GM12878 (cell line): ENCODE data around the gene BMP2K. TPM values are rescaled to one million over a fixed set of nuclear protein-coding genes. Genes with fewer than 3 reads are reported as not detected.

Experiments
- ATAC-seq: fragments of 200-7000 bp; cut with Tn5 transposase; 3 replicates; pipeline ENCODE4 v1.9.1; 2020; ENCODE audit warnings: mild to moderate bottlenecking, moderate library complexity
- BruUV-seq: library from RNA; stranded (reverse); fragments of 400-500 nt; replicated peaks from 2 replicates; lab custom pipeline; 2021; lab: Mats Ljungman, UMichigan
- CTCF ChIA-PET: fragments of 300-600 bp; sonication (Branson Sonifier 250); formaldehyde crosslinking; extraction: SDS; loops from one replicate; lab custom pipeline; 2021; ENCODE audit warnings: inconsistent platforms; lab: Yijun Ruan, JAX
- POLR2A ChIA-PET: fragments of 350-600 bp; formaldehyde crosslinking; extraction: SDS; loops from one replicate; lab custom pipeline; 2021; ENCODE audit warnings: inconsistent platforms; lab: Charles Lee
- RAD21 ChIA-PET: fragments of 300-600 bp; sonication (Branson Sonifier 250); formaldehyde crosslinking; loops from one replicate; lab custom pipeline; 2023; ENCODE audit warnings: antibody characterized with exemption; ENCODE audit not compliant: unreplicated experiment; lab: Charles Lee
- SMC1A ChIA-PET: fragments of 300-600 bp; sonication (Branson Sonifier 250); formaldehyde crosslinking; loops from one replicate; lab custom pipeline; 2023; ENCODE audit not compliant: unreplicated experiment, uncharacterized antibody; lab: Charles Lee
- DNase-seq: peaks from one replicate; pipeline ENCODE4 v3.0.0-alpha.2; 2011; ENCODE audit warnings: low read depth, low spot score
- FAIRE-seq: peaks from 3 replicates; lab custom pipeline; 2011; peaks lifted over from hg19 to GRCh38; lab: Jason Lieb, UNC
- H2AFZ ChIP-seq: 2 replicates; pipeline ENCODE4 v1.6.0; 2011; ENCODE audit warnings: low read depth, low read length, control low read depth; ENCODE audit not compliant: control insufficient read depth
- H3K27ac ChIP-seq: 2 replicates; pipeline ENCODE4 v1.5.1; 2011; ENCODE audit warnings: control low read depth; ENCODE audit not compliant: control insufficient read depth, insufficient read depth
- H3K27me3 ChIP-seq, 2 experiments: replicated peaks in 1 of 2; 2 replicates each; pipeline versions ENCODE4 v1.6.0 to v1.6.1; 2011; ENCODE audit warnings: low read length in 1 of 2; ENCODE audit not compliant: control insufficient read depth in 2 of 2, insufficient read depth in 2 of 2
- H3K36me3 ChIP-seq, 2 experiments: 2 replicates each; pipeline ENCODE4 v1.5.1; 2011; ENCODE audit warnings: low read length in 1 of 2; ENCODE audit not compliant: control insufficient read depth in 2 of 2, insufficient read depth in 2 of 2
- H3K4me1 ChIP-seq: 2 replicates; pipeline ENCODE4 v1.6.1; 2011; ENCODE audit warnings: mild to moderate bottlenecking, low read length, moderate library complexity, mixed read lengths; ENCODE audit not compliant: control insufficient read depth, insufficient read depth
- H3K4me2 ChIP-seq: 2 replicates; pipeline ENCODE4 v1.6.0; 2011; ENCODE audit warnings: control low read depth; ENCODE audit not compliant: control insufficient read depth, insufficient read depth
- H3K4me3 ChIP-seq: fragments of 200-600 bp; sonication (generic); 2 replicates; pipeline ENCODE4 v1.5.1; 2016
- H3K79me2 ChIP-seq: 2 replicates; pipeline ENCODE4 v1.6.0; 2011; ENCODE audit warnings: low read length; ENCODE audit not compliant: control insufficient read depth, insufficient read depth
- H3K9ac ChIP-seq: 2 replicates; pipeline ENCODE4 v1.8.0; 2011; ENCODE audit warnings: low read length, control low read depth, mixed read lengths; ENCODE audit not compliant: control insufficient read depth, insufficient read depth
- H3K9me3 ChIP-seq: replicated peaks from 3 replicates; pipeline ENCODE4 v1.5.1; 2011; ENCODE audit warnings: mild to moderate bottlenecking, low read length; ENCODE audit not compliant: control insufficient read depth, insufficient read depth
- H4K20me1 ChIP-seq: 2 replicates; pipeline ENCODE4 v1.6.0; 2011; ENCODE audit not compliant: control insufficient read depth, insufficient read depth
- BCL3 ChIP-seq: IDR thresholded peaks from 2 replicates; pipeline ENCODE4 v1.6.1; 2011; ENCODE audit warnings: borderline replicate concordance, low read depth, mild to moderate bottlenecking, moderate library complexity, low read length; ENCODE audit not compliant: insufficient read depth, poor library complexity, severe bottlenecking
- BMI1 ChIP-seq: fragments of 450-650 bp; IDR thresholded peaks from 2 replicates; pipeline ENCODE4 v1.6.1; 2016; ENCODE audit warnings: mild to moderate bottlenecking, moderate library complexity, borderline replicate concordance
- GABPA ChIP-seq: IDR thresholded peaks from 2 replicates; pipeline ENCODE4 v1.6.1; 2014; ENCODE audit warnings: antibody characterized with exemption, low read depth, mild to moderate bottlenecking, inconsistent platforms
- HCFC1 ChIP-seq: fragments of 150-350 bp; IDR thresholded peaks from 2 replicates; pipeline ENCODE4 v1.6.1; 2014; ENCODE audit warnings: low read length
- MXI1 ChIP-seq: fragments of 150-350 bp; IDR thresholded peaks from 2 replicates; pipeline ENCODE4 v1.6.1; 2011; ENCODE audit warnings: low read depth, mild to moderate bottlenecking, inconsistent platforms, low read length, improper control_type of control experiment
- NKRF ChIP-seq: fragments of 450-650 bp; conservative IDR thresholded peaks from 2 replicates; pipeline ENCODE4 v1.6.1; 2017; ENCODE audit warnings: mild to moderate bottlenecking, moderate library complexity
- PAX8 ChIP-seq: fragments of 450-650 bp; IDR thresholded peaks from 2 replicates; pipeline ENCODE4 v1.6.1; 2017; ENCODE audit warnings: mild to moderate bottlenecking, moderate library complexity
- RB1 ChIP-seq: fragments of 450-650 bp; formaldehyde crosslinking; IDR thresholded peaks from 2 replicates; pipeline ENCODE4 v1.6.1; 2017; ENCODE audit warnings: mild to moderate bottlenecking, borderline replicate concordance
- RELA ChIP-seq: fragments of 450-650 bp; IDR thresholded peaks from 2 replicates; pipeline ENCODE4 v1.8.0; 2014; ENCODE audit warnings: borderline replicate concordance; ENCODE audit not compliant: partially characterized antibody
- SP1 ChIP-seq: IDR thresholded peaks from one replicate; pipeline ENCODE4 v1.6.1; 2011; ENCODE audit warnings: low read depth, low read length
- SREBF2 ChIP-seq: IDR thresholded peaks from 2 replicates; pipeline ENCODE4 v1.6.1; 2012; ENCODE audit warnings: mild to moderate bottlenecking, low read length
- TCF7 ChIP-seq: IDR thresholded peaks from 2 replicates; pipeline ENCODE4 v1.6.1; 2014; ENCODE audit warnings: antibody characterized with exemption, borderline replicate concordance
- ZBED1 ChIP-seq: IDR thresholded peaks from 2 replicates; pipeline ENCODE4 v1.6.1; 2016; ENCODE audit warnings: borderline replicate concordance
- WGBS: methylation state at CpG from one replicate; pipeline ENCODE4 v1.1.6; 2016; ENCODE audit warnings: low lambda C conversion rate; ENCODE audit not compliant: insufficient replicate concordance, insufficient coverage; ENCODE audit errors: missing lambda C conversion rate; 5-methylcytosine and 5-hydroxymethylcytosine counted together
- in situ Hi-C: fragments of 300-500 bp; cut with MboI; formaldehyde crosslinking; loops from 9 replicates; pipeline ENCODE4 v1.14.3; 2018; ENCODE audit warnings: mixed read lengths
- intact Hi-C: fragments of 100-400 bp; cut with micrococcal nuclease; formaldehyde crosslinking; loops from one replicate; pipeline ENCODE4 v1.14.2; 2022; ENCODE audit not compliant: unreplicated experiment
- polyA plus RNA-seq, 11 experiments: library from polyadenylated mRNA; depleted of rRNA in 4 of 11; unstranded in 6 of 11; stranded (reverse) in 5 of 11; fragments of >200 nt; fragmentation: Nextera tagmentation in 4 of 11; fragmentation: Illumina TruSeq in 1 of 11; extraction: Ambion mirVana in 4 of 11; extraction: Trizol in 1 of 11; gene quantifications; 1 replicate in 1 of 11; 2 replicates in 10 of 11; pipeline versions ENCODE4 v1.2.1 to v1.2.3, GENCODE V29; 2011 to 2016; ENCODE audit warnings: inconsistent platforms in 2 of 11, missing spikeins in 2 of 11, low read depth in 1 of 11
- total RNA-seq, 4 experiments: library from RNA; depleted of rRNA in 3 of 4; stranded (reverse); fragments of >200 nt in 3 of 4; fragmentation: Illumina TruSeq in 1 of 4; extraction: Trizol in 1 of 4; gene quantifications; 2 replicates each; pipeline versions ENCODE4 v1.2.1 to v1.2.3, GENCODE V29; 2013 to 2021
- TF ChIP-seq, protein P1 (sequence below): fragments of 450-650 bp; IDR thresholded peaks from 2 replicates; pipeline ENCODE4 v1.6.1; 2018; ENCODE audit warnings: borderline replicate concordance, mild to moderate bottlenecking; ENCODE audit not compliant: partially characterized antibody

Gene BMP2K
- total and polyA plus RNA-seq, 10 of the 15 experiments (the other 5 are each of a cell fraction or from before 2014, with no cell fraction given), result 3.3 to 84.6 (median 24.8) TPM

GRCh38 chr4:78754872-78755271, 21.3 kb upstream of the BMP2K start (continued):
- TF ChIP-seq, protein P1, sequence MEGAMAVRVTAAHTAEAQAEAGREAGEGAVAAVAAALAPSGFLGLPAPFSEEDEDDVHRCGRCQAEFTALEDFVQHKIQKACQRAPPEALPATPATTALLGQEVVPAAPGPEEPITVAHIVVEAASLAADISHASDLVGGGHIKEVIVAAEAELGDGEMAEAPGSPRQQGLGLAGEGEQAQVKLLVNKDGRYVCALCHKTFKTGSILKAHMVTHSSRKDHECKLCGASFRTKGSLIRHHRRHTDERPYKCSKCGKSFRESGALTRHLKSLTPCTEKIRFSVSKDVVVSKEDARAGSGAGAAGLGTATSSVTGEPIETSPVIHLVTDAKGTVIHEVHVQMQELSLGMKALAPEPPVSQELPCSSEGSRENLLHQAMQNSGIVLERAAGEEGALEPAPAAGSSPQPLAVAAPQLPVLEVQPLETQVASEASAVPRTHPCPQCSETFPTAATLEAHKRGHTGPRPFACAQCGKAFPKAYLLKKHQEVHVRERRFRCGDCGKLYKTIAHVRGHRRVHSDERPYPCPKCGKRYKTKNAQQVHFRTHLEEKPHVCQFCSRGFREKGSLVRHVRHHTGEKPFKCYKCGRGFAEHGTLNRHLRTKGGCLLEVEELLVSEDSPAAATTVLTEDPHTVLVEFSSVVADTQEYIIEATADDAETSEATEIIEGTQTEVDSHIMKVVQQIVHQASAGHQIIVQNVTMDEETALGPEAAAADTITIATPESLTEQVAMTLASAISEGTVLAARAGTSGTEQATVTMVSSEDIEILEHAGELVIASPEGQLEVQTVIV, result no peak
- TF ChIP-seq RB1, result no peak

GRCh38 chr4:78756137-78756536, 20.0 kb upstream of the BMP2K start:
- BruUV-seq, result no TSS peak
- DNase-seq, result no peak
- ATAC-seq, result no peak
- RAD21 ChIA-PET, result interaction anchor here (0.7 to 1.4 kb wide), 3 partner anchors 14 to 589 kb away, joined by 3 read pairs; no protein-coding TSS in a partner anchor
- TF ChIP-seq RELA (no peak), HCFC1 (no peak), PAX8 (no peak), GABPA (no peak), NKRF (no peak), TCF7 (no peak), ZBED1 (no peak), BCL3 (no peak), MXI1 (no peak), SREBF2 (no peak), SP1 (no peak), BMI1 (no peak)
- H3K4me1 ChIP-seq, result peaks cover 25% of the 10 kb centered on the region
- H4K20me1 ChIP-seq, result no peaks in the 10 kb centered on the region
- no peaks in the 10 kb centered on the region for H3K79me2 ChIP-seq
- H3K27ac ChIP-seq, result no peak overlapping the region
- no peak overlapping the region for H3K4me2 ChIP-seq
- H3K27me3 ChIP-seq, result no peaks in the 10 kb centered on the region
- no peak for FAIRE-seq
- intact Hi-C loops (no loop called here), in situ Hi-C loops (loop anchor here (25.0 kb wide), 1 partner anchor 1306 kb away; the partner anchor contains the start of gene ANTXR2)
- POLR2A ChIA-PET, result interaction anchor here (0.6 kb wide), 1 partner anchor 13 kb away, joined by 7 read pairs; no protein-coding TSS in a partner anchor
- no peak overlapping the region for H3K9ac ChIP-seq
- SMC1A ChIA-PET, result interaction anchor here (1.0 to 2.6 kb wide), 4 partner anchors 10 to 126 kb away, joined by 3 to 9 read pairs (median 6); no protein-coding TSS in a partner anchor
- H3K9me3 ChIP-seq, result no peaks in the 10 kb centered on the region; the same call in 1 of the 3 replicates
- no peaks in the 10 kb centered on the region for H3K36me3 ChIP-seq
- H2AFZ ChIP-seq, result no peak overlapping the region
- CTCF ChIA-PET, result no interaction called here
- WGBS, result 100% methylated on average over 3 of the region's 3 CpGs
- no peak overlapping the region for H3K4me3 ChIP-seq
